OCI-LY7 (cell line): ENCODE data around the gene RNF144B. TPM values are rescaled to one million over a fixed set of nuclear protein-coding genes. Genes with fewer than 3 reads are reported as not detected.

Source experiments
- BruUV-seq: library from RNA; stranded (reverse); fragments of 400-500 nt; replicated peaks from 2 replicates; lab custom pipeline; 2021; lab: Mats Ljungman, UMichigan
- CTCF ChIA-PET: fragments of 300-600 bp; sonication (Branson Sonifier 250); formaldehyde crosslinking; loops from one replicate; lab custom pipeline; 2022; ENCODE audit warnings: antibody characterized with exemption; ENCODE audit not compliant: unreplicated experiment; lab: Charles Lee
- POLR2A ChIA-PET: fragments of 300-600 bp; sonication (Branson Sonifier 250); formaldehyde crosslinking; loops from one replicate; lab custom pipeline; 2022; ENCODE audit warnings: antibody characterized with exemption; lab: Charles Lee
- DNase-seq: peaks from one replicate; pipeline ENCODE4 v3.0.0-alpha.2; 2015; ENCODE audit warnings: low spot score
- H2AFZ ChIP-seq: fragments of 200-600 bp; sonication (generic), shearing (Covaris generic); 2 replicates; pipeline ENCODE4 v1.6.1; 2014; ENCODE audit warnings: mild to moderate bottlenecking, antibody characterized with exemption, low read length, moderate library complexity
- H3K27ac ChIP-seq: fragments of 200-600 bp; sonication (generic); 2 replicates; pipeline ENCODE4 v1.5.1; 2014; ENCODE audit warnings: mixed run types, low read depth, mild to moderate bottlenecking, moderate library complexity, low read length, inconsistent platforms; ENCODE audit not compliant: poor library complexity, severe bottlenecking
- H3K36me3 ChIP-seq: fragments of 200-600 bp; sonication (generic); 2 replicates; pipeline ENCODE4 v1.6.1; 2014; ENCODE audit warnings: mild to moderate bottlenecking, antibody characterized with exemption, low read length, moderate library complexity, mixed read lengths; ENCODE audit not compliant: insufficient read depth
- H3K4me1 ChIP-seq: fragments of 200-600 bp; sonication (generic); 2 replicates; pipeline ENCODE4 v1.5.1; 2014; ENCODE audit warnings: mild to moderate bottlenecking, low read length; ENCODE audit not compliant: insufficient read depth, poor library complexity, severe bottlenecking
- H3K4me2 ChIP-seq: fragments of 200-600 bp; sonication (generic); 2 replicates; pipeline ENCODE4 v1.6.1; 2014; ENCODE audit warnings: mild to moderate bottlenecking, low read length
- H3K4me3 ChIP-seq: fragments of 200-600 bp; sonication (generic); 2 replicates; pipeline ENCODE4 v1.5.1; 2014; ENCODE audit warnings: mild to moderate bottlenecking, low read depth, low read length; ENCODE audit not compliant: poor library complexity, severe bottlenecking
- H3K79me2 ChIP-seq: fragments of 200-600 bp; sonication (generic); 2 replicates; pipeline ENCODE4 v1.6.1; 2016; ENCODE audit warnings: low read depth, mild to moderate bottlenecking, low read length, moderate library complexity, mixed read lengths; ENCODE audit not compliant: insufficient read depth
- H3K9me2 ChIP-seq: fragments of 200-600 bp; sonication (generic); 2 replicates; pipeline ENCODE4 v1.6.1; 2016; ENCODE audit warnings: mild to moderate bottlenecking, low read length, mixed read lengths; ENCODE audit not compliant: insufficient read depth
- H3K9me3 ChIP-seq: fragments of 200-600 bp; sonication (generic); 2 replicates; pipeline ENCODE4 v1.6.1; 2014; ENCODE audit warnings: mild to moderate bottlenecking, mixed run types, low read length, mixed read lengths
- H4K20me1 ChIP-seq: fragments of 200-600 bp; sonication (generic); 2 replicates; pipeline ENCODE4 v1.6.1; 2014; ENCODE audit warnings: mild to moderate bottlenecking, antibody characterized with exemption, low read length, moderate library complexity, mixed read lengths; ENCODE audit not compliant: insufficient read depth
- EZH2phosphoT487 ChIP-seq: fragments of 200-600 bp; sonication (generic); IDR thresholded peaks from 2 replicates; pipeline ENCODE4 v1.6.1; 2018; ENCODE audit warnings: low read depth, borderline replicate concordance, mild to moderate bottlenecking, mixed run types, antibody characterized with exemption, low read length, moderate library complexity, mixed read lengths
- intact Hi-C: fragments of 100-400 bp; cut with micrococcal nuclease; formaldehyde crosslinking; loops from one replicate; pipeline ENCODE4 v1.10.0; 2022; ENCODE audit not compliant: unreplicated experiment
- total RNA-seq, 2 experiments: library from RNA; depleted of rRNA in 1 of 2; stranded (reverse); fragments of >200 nt in 1 of 2; shearing (Covaris generic) in 1 of 2; gene quantifications; 2 replicates each; pipeline ENCODE4 v1.2.3, GENCODE V29; 2014 to 2022
- TF ChIP-seq, protein P1 (sequence below): fragments of 200-600 bp; sonication (generic); conservative IDR thresholded peaks from 2 replicates; pipeline ENCODE4 v1.5.1; 2014; ENCODE audit warnings: mild to moderate bottlenecking, antibody characterized with exemption, low read length, moderate library complexity, mixed read lengths

RNF144B gene
- total RNA-seq, 2 experiments from 2014 or later: 83.4 to 151 TPM

DNA sequence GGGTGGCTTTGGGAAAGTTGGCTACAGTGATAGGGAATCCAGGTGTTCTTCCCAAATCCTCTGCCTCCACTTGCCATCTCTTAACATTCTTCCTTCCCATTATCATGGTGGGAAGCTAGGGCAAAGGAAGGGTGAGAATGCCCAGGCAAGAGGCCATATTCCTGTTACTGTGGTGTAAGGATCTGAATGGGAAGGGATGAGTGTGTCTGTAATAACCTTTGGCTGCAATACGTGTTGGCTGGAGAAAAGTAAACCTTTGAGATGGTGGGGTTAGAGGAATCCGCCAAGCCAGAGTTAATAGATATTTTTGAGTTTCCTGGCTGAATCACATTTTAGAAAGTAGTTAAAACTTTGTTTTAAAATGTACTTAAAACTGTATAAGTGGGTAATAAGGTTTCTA is 45.9 kb downstream of the RNF144B start:
- H3K4me2 ChIP-seq: no peak overlapping the region
- ChIA-PET CTCF (interaction anchor here (0.8 kb wide), 1 partner anchor 87 kb away, joined by 3 read pairs; no protein-coding TSS in a partner anchor), POLR2A (interaction anchor here (1.0 kb wide), 1 partner anchor 70 kb away, joined by 3 read pairs; no protein-coding TSS in a partner anchor)
- no peak overlapping the region for H2AFZ ChIP-seq
- H3K9me3 ChIP-seq: no peaks in the 10 kb centered on the region
- peaks cover 24% of the 10 kb centered on the region; the same call in 1 of the 2 replicates for H4K20me1 ChIP-seq
- intact Hi-C loops: no loop called here
- no peaks in the 10 kb centered on the region for H3K4me1 ChIP-seq
- TF ChIP-seq EZH2phosphoT487: no peak
- TF ChIP-seq, protein P1, sequence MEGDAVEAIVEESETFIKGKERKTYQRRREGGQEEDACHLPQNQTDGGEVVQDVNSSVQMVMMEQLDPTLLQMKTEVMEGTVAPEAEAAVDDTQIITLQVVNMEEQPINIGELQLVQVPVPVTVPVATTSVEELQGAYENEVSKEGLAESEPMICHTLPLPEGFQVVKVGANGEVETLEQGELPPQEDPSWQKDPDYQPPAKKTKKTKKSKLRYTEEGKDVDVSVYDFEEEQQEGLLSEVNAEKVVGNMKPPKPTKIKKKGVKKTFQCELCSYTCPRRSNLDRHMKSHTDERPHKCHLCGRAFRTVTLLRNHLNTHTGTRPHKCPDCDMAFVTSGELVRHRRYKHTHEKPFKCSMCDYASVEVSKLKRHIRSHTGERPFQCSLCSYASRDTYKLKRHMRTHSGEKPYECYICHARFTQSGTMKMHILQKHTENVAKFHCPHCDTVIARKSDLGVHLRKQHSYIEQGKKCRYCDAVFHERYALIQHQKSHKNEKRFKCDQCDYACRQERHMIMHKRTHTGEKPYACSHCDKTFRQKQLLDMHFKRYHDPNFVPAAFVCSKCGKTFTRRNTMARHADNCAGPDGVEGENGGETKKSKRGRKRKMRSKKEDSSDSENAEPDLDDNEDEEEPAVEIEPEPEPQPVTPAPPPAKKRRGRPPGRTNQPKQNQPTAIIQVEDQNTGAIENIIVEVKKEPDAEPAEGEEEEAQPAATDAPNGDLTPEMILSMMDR: no peak
- no peak overlapping the region for H3K4me3 ChIP-seq
- no peaks in the 10 kb centered on the region for H3K9me2 ChIP-seq
- peaks cover 96% of the 10 kb centered on the region for H3K36me3 ChIP-seq
- H3K27ac ChIP-seq: no peak overlapping the region
- H3K79me2 ChIP-seq: peaks cover 96% of the 10 kb centered on the region
- no peak for DNase-seq
- no TSS peak for BruUV-seq

DNA sequence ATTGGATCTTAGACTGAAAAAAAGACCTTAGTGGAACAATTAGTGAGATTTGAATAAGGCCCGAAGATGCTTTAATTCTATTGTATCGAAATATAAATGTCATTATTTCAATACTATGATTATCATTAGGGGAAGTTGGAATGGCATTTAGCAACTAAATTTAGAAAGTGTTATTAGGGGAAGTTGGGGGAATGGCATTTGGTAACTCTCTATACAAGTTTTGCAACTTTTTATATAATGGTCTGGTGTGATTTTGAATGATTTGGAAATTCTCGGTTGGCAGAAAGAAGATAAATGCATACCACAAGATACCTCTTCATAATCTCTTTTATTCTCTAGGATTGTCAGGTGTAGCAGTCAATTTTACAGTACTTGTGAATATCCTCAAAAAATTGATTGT is 49.2 kb downstream of the RNF144B start:
- no peak for DNase-seq
- no peaks in the 10 kb centered on the region for H3K9me2 ChIP-seq
- ChIA-PET POLR2A (interaction anchor here (1.1 to 1.5 kb wide), 2 partner anchors 42 to 90 kb away, joined by 3 to 8 read pairs; no protein-coding TSS in a partner anchor), CTCF (no interaction called here)
- intact Hi-C loops: no loop called here
- peaks cover 96% of the 10 kb centered on the region for H3K36me3 ChIP-seq
- no peak overlapping the region for H3K4me3 ChIP-seq
- no TSS peak for BruUV-seq
- no peaks in the 10 kb centered on the region for H3K9me3 ChIP-seq
- TF ChIP-seq, protein P1: no peak
- TF ChIP-seq EZH2phosphoT487: no peak
- H3K4me1 ChIP-seq: peaks cover 21% of the 10 kb centered on the region
- H3K27ac ChIP-seq: no peak overlapping the region
- H2AFZ ChIP-seq: no peak overlapping the region
- peaks cover 25% of the 10 kb centered on the region; the same call in 1 of the 2 replicates for H4K20me1 ChIP-seq
- no peak overlapping the region for H3K4me2 ChIP-seq
- peaks cover 96% of the 10 kb centered on the region for H3K79me2 ChIP-seq

DNA sequence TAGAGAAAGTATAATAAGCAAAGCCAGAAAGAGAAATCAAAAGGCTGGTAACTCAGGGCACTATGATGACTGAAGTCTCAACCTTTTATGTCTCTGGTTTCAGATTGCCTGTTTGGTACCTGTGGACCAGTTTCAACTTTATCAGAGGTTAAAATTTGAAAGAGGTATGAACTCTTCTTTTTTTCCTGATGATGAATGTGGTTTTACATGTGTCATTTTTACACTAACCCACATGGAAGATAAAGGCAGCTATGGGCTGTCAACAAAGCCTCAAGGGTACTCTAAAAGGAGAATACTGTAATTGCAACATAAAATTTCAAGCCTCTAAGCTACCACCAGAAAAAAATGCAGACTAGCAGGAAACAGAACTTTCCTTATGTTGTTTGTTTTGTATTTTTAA is 52.4 kb downstream of the RNF144B start:
- intact Hi-C loops: no loop called here
- no peak overlapping the region for H3K4me3 ChIP-seq
- no peak overlapping the region for H3K27ac ChIP-seq
- TF ChIP-seq EZH2phosphoT487: no peak
- TF ChIP-seq, protein P1: no peak
- no peak overlapping the region for H3K4me2 ChIP-seq
- no peaks in the 10 kb centered on the region for H3K9me3 ChIP-seq
- peaks cover 97% of the 10 kb centered on the region for H3K36me3 ChIP-seq
- no peak overlapping the region for H2AFZ ChIP-seq
- peaks cover 92% of the 10 kb centered on the region for H3K79me2 ChIP-seq
- H3K4me1 ChIP-seq: peaks cover 29% of the 10 kb centered on the region
- H4K20me1 ChIP-seq: peaks cover 19% of the 10 kb centered on the region; the same call in 1 of the 2 replicates
- ChIA-PET POLR2A (interaction anchor here (0.7 to 2.3 kb wide), 3 partner anchors 10 to 78 kb away, joined by 3 to 10 read pairs (median 7); no protein-coding TSS in a partner anchor), CTCF (no interaction called here)
- no peaks in the 10 kb centered on the region for H3K9me2 ChIP-seq
- no peak for DNase-seq
- BruUV-seq: no TSS peak
